Upper lobe of right lung (tissue), 1 donor: ENCODE data around the gene CFAP69. TPM values are rescaled to one million over a fixed set of nuclear protein-coding genes. Genes with fewer than 3 reads are reported as not detected.

Source experiments
- ATAC-seq: fragments of 200-7000 bp; cut with Tn5 transposase; one replicate; pipeline ENCODE4 v1.9.1; 2020; ENCODE audit warnings: mild to moderate bottlenecking, moderate library complexity
- DNase-seq: peaks from one replicate; pipeline ENCODE4 v3.0.0-alpha.2; 2020
- H3K27ac ChIP-seq: fragments of 200-600 bp; one replicate; pipeline ENCODE4 v1.8.0; 2022
- H3K27me3 ChIP-seq: fragments of 200-600 bp; one replicate; pipeline ENCODE4 v1.8.0; 2022; ENCODE audit warnings: mild to moderate bottlenecking
- H3K36me3 ChIP-seq: fragments of 200-600 bp; one replicate; pipeline ENCODE4 v1.8.0; 2022
- H3K4me1 ChIP-seq: fragments of 200-600 bp; one replicate; pipeline ENCODE4 v1.8.0; 2022
- H3K4me3 ChIP-seq: fragments of 200-600 bp; one replicate; pipeline ENCODE4 v1.8.0; 2022; ENCODE audit warnings: mild to moderate bottlenecking
- H3K9me3 ChIP-seq: fragments of 200-600 bp; one replicate; pipeline ENCODE4 v1.8.0; 2022
- intact Hi-C: fragments of 100-400 bp; cut with DNase I; formaldehyde crosslinking; loops from one replicate; pipeline ENCODE4 v1.11.0; 2022
- total RNA-seq: library from RNA; stranded (reverse); fragmentation: NEBNext Ultra II Directional; extraction: Animal tissue kit (Norgen Biotek cat#: 25700); gene quantifications from one replicate; pipeline ENCODE4 v1.2.1, GENCODE V29; 2021
- TF ChIP-seq, protein P1 (sequence below): fragments of 200-600 bp; IDR thresholded peaks from one replicate; pipeline ENCODE4 v1.8.0; 2022; ENCODE audit warnings: antibody characterized with exemption
- donor health status: DM: no; HTN: yes; CAD: no; lungs with severe emphysema.

Gene CFAP69
- total RNA-seq, 1 donor from 2014 or later, result 3.0 TPM

DNA sequence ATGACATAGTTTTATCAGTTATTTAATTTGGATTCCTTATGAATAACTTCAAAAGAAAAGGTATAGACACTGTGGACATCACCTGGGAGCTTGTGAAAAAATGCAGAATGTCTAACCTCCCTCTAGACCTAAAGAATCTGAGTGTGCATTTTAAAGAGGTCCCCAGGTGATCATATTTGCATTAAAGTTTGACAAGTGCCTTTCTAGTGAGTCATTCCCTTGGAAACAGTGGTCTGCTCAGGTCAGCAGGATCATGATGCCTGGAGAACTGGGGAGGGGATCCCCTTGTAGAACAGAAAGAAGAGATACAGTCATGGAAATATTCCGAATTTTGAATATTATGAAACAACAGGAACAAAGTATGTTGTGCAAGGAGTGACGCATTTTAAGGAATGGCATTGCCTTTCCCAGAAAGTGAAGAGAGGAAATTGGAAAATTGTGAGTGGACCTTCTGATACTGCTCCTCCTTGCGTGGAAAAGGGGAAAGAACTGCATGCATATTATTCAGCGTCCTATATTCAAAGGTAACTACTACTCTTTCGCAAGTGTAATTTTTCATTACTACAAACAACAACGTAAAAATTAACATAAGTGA, 28.8 kb upstream of the CFAP69 start:
- TF ChIP-seq, protein P1, sequence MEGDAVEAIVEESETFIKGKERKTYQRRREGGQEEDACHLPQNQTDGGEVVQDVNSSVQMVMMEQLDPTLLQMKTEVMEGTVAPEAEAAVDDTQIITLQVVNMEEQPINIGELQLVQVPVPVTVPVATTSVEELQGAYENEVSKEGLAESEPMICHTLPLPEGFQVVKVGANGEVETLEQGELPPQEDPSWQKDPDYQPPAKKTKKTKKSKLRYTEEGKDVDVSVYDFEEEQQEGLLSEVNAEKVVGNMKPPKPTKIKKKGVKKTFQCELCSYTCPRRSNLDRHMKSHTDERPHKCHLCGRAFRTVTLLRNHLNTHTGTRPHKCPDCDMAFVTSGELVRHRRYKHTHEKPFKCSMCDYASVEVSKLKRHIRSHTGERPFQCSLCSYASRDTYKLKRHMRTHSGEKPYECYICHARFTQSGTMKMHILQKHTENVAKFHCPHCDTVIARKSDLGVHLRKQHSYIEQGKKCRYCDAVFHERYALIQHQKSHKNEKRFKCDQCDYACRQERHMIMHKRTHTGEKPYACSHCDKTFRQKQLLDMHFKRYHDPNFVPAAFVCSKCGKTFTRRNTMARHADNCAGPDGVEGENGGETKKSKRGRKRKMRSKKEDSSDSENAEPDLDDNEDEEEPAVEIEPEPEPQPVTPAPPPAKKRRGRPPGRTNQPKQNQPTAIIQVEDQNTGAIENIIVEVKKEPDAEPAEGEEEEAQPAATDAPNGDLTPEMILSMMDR, result no peak
- Histone ChIP-seq H3K4me3 (no peak overlapping the region), H3K4me1 (no peaks in the 10 kb centered on the region), H3K9me3 (no peaks in the 10 kb centered on the region), H3K27ac (no peak overlapping the region), H3K27me3 (peaks cover 3% of the 10 kb centered on the region), H3K36me3 (no peaks in the 10 kb centered on the region)
- intact Hi-C loops, result no loop called here
- DNase-seq (no peak), ATAC-seq (no peak)

DNA sequence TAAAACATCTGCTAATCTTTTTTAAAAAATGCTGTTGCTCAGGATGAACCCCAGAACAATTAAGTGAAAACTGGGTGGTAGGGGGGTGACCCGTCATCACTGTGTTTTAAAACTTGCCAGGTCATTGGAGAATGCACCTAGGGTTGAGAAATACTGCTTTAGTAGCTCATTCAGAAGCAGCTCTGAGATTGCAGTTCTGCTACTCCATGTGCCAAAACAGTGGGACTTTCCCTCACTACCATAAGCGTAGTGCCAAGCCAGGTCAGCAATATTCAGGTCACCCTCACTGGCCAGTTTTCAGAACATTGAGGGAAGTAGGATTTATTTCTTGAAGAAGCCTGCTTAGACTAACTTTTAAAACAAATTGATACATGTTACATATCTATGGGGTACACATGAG, 28.2 kb upstream of the CFAP69 start:
- peak; percentile 45 for ATAC-seq
- H3K9me3 ChIP-seq, result no peaks in the 10 kb centered on the region
- H3K27ac ChIP-seq, result no peak overlapping the region
- H3K27me3 ChIP-seq, result peaks cover 3% of the 10 kb centered on the region
- TF ChIP-seq, protein P1, result no peak
- no peak for DNase-seq
- H3K4me3 ChIP-seq, result no peak overlapping the region
- no peaks in the 10 kb centered on the region for H3K36me3 ChIP-seq
- intact Hi-C loops, result no loop called here
- no peaks in the 10 kb centered on the region for H3K4me1 ChIP-seq

DNA sequence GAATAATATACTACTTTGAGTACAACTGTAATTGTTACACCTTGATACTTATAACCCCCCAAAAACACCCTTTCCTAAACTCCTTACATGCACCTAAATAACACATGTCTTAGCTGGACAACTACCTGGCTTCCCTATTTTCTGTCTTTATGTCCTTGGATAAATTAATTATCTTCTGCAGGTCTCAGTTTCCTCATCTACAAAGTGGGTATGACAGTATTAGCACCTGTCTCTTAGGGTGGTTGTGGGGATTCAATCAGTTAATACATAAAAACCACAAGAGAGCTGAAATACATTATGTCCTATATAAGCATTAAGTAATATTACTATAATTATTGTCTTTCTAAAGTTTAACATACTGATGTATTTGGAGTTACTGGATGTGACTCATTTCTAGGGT, 22.6 kb upstream of the CFAP69 start:
- Histone ChIP-seq H3K27ac (no peak overlapping the region), H3K4me1 (no peaks in the 10 kb centered on the region), H3K4me3 (no peak overlapping the region), H3K9me3 (no peaks in the 10 kb centered on the region), H3K36me3 (peaks cover 6% of the 10 kb centered on the region), H3K27me3 (no peaks in the 10 kb centered on the region)
- ATAC-seq, result no peak
- TF ChIP-seq, protein P1, result no peak
- DNase-seq, result no peak
- intact Hi-C loops, result no loop called here

DNA sequence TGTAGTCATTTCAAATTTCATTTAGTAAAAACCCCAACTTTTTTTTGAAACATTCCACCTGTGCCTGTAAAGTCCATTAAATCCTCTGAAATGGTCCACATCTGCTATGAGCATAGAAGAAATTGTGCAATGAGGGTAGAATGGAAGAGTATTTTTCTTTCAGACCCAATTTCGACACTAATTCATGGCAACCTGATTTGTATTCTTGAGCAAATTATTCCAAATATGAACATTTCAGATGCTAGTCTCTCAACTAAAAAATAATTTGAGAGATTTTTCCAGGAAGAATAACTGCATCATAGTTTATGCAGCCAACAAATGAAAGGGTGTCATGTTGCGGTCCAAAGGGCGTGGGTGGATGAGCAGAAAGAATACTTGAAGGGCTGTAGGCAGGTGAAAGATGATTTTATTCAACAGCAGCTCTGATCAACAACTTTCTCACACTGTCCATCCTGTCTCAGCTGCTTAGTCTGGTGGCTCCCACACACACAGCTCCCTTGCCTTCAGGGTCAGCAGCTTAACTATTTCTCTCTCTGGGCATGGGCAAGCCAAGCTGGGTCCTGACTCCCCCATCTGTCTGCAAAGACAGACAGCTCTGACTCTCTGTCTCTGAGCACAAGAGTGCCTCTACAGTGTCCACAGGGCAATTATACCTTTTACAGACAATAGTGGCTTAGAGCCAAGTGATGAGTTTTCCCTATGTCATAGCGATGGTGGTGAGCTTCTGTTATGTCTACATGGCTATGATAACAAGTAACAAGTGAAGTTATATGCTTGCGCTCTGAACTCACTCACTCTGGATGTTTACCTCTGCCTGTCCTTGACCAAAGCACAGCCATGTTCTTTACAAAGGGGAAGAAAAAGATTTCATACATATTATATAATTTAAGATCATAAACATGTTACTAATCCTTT, 21.9 kb upstream of the CFAP69 start:
- Histone ChIP-seq H3K27me3 (no peaks in the 10 kb centered on the region), H3K27ac (no peak overlapping the region), H3K9me3 (no peaks in the 10 kb centered on the region), H3K36me3 (peaks cover 11% of the 10 kb centered on the region), H3K4me3 (no peak overlapping the region), H3K4me1 (no peaks in the 10 kb centered on the region)
- DNase-seq (no peak), ATAC-seq (peak; percentile 23)
- TF ChIP-seq, protein P1, result no peak
- intact Hi-C loops, result no loop called here

DNA sequence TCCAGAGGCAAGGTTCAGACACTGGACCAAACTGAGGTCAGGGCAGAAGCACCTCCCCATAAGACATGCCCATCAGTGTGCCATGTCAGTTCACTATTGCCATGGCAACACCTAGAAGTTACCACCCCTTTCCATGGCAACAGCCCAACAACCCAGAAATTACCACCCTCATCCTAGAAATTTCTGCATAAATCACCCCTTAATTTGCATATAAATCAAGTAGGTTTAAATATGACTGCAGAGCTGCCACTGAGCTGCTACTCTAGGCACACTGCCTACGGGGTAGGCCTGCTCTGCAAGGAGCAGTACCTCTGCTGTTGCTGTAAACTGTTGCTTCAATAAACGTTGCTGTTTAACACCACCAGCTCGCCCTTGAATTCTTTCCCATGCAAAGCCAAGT, 20.8 kb upstream of the CFAP69 start:
- no peak overlapping the region for H3K27ac ChIP-seq
- ATAC-seq (no peak), DNase-seq (no peak)
- no peaks in the 10 kb centered on the region for H3K4me1 ChIP-seq
- peaks cover 11% of the 10 kb centered on the region for H3K36me3 ChIP-seq
- H3K4me3 ChIP-seq, result no peak overlapping the region
- intact Hi-C loops, result no loop called here
- no peaks in the 10 kb centered on the region for H3K9me3 ChIP-seq
- no peaks in the 10 kb centered on the region for H3K27me3 ChIP-seq
- TF ChIP-seq, protein P1, result no peak
